DMS 273 (cell line): Measurements from ENCODE around the gene KLK10.
A peak's percentile ranks its signal among the peaks of the same experiment; 100 is the strongest.

Experiments used
- DNase-seq: peaks from one replicate; lab custom pipeline; 2025; ENCODE audit not compliant: unreplicated experiment; lab: John Stamatoyannopoulos, UW

KLK10 gene

GRCh38 chr19:51027126-51027806, 7.8 kb upstream of the KLK10 start:
- no peak for DNase-seq

- no peak for DNase-seq
Measured at GRCh38 chr19:51026554-51026831, 7.0 kb upstream of the KLK10 start, which contains the start of gene KLK11. TSS of gene KLK11 (minus strand) at chr19:51026616. CDS start at chr19:51025631, 985 bp downstream.

GRCh38 chr19:51025809-51026553, 6.5 kb upstream of the KLK10 start:
- no peak for DNase-seq

- DNase-seq: no peak
Measured at GRCh38 chr19:51025401-51025800, 5.9 kb upstream of the KLK10 start.

GRCh38 chr19:51024924-51025323, 5.4 kb upstream of the KLK10 start:
- DNase-seq: no peak

- no peak for DNase-seq
Measured at GRCh38 chr19:51023946-51024345, 4.4 kb upstream of the KLK10 start.

- DNase-seq: no peak
Measured at GRCh38 chr19:51022526-51022925, 3.0 kb upstream of the KLK10 start.

GRCh38 chr19:51020988-51021651, 1.6 kb upstream of the KLK10 start:
- peak; percentile 61 for DNase-seq

GRCh38 chr19:51018745-51019543, 565 bp downstream of the KLK10 start:
- peak; percentile 26 for DNase-seq

- DNase-seq: peak; percentile 71
Measured at GRCh38 chr19:51016798-51017683, 2.5 kb downstream of the KLK10 start.

GRCh38 chr19:51015691-51016267, 3.7 kb downstream of the KLK10 start:
- no peak for DNase-seq

GRCh38 chr19:51014242-51014641, 5.3 kb downstream of the KLK10 start:
- DNase-seq: no peak

GRCh38 chr19:51012661-51013190, 6.8 kb downstream of the KLK10 start:
- no peak for DNase-seq

- no peak for DNase-seq
Measured at GRCh38 chr19:51010066-51010795, 9.3 kb downstream of the KLK10 start.

- DNase-seq: no peak
Measured at GRCh38 chr19:51009061-51009891, 10.2 kb downstream of the KLK10 start.

- no peak for DNase-seq
Measured at GRCh38 chr19:51007488-51007887, 12.0 kb downstream of the KLK10 start.

- DNase-seq: no peak
Measured at GRCh38 chr19:51006406-51006805, 13.1 kb downstream of the KLK10 start.

GRCh38 chr19:51005248-51005647, 14.3 kb downstream of the KLK10 start:
- no peak for DNase-seq
